HL-60 (cell line): ENCODE results near the gene SRP9.
"Not testable (repeated sequence)": the region's sequence is repeated elsewhere in the genome, so short reads cannot be mapped to it uniquely, and the experiment has no call there.

Experiments used
- DNase-seq, 2 experiments: peaks; one replicate each; pipeline ENCODE4 v3.0.0-alpha.2; 2010 to 2020; ENCODE audit warnings: low read depth in 1 of 2, low spot score in 1 of 2
- H3K27ac ChIP-seq: fragments of 250-450 bp; sonication (Bioruptor Pico); replicated peaks from 2 replicates; pipeline ENCODE4 v1.5.1; 2020; ENCODE audit warnings: mild to moderate bottlenecking, moderate library complexity
- H3K27me3 ChIP-seq: fragments of 250-450 bp; sonication (Bioruptor Pico); 2 replicates; pipeline ENCODE4 v1.5.1; 2021; ENCODE audit warnings: mild to moderate bottlenecking, moderate library complexity; ENCODE audit not compliant: insufficient read depth, poor library complexity, severe bottlenecking
- H3K4me3 ChIP-seq: replicated peaks from 2 replicates; pipeline ENCODE4 v1.5.1; 2011; ENCODE audit warnings: mild to moderate bottlenecking, control low read depth, low read length; ENCODE audit not compliant: insufficient read depth
- GABPA ChIP-seq: IDR thresholded peaks from 2 replicates; pipeline ENCODE4 v1.6.1; 2012; ENCODE audit warnings: low read depth
- POLR2AphosphoS5 ChIP-seq: IDR thresholded peaks from 2 replicates; pipeline ENCODE4 v1.6.1; 2012; ENCODE audit warnings: low read depth
- SPI1 ChIP-seq: IDR thresholded peaks from 2 replicates; pipeline ENCODE4 v1.6.1; 2012; ENCODE audit warnings: low read depth, mild to moderate bottlenecking, borderline replicate concordance
- TF ChIP-seq, protein P1 (sequence below): IDR thresholded peaks from one replicate; pipeline ENCODE4 v1.5.1; 2011; ENCODE audit warnings: low read length, control low read depth, inconsistent platforms; ENCODE audit not compliant: insufficient read depth
- TF ChIP-seq, protein P2 (sequence below): IDR thresholded peaks from 2 replicates; pipeline ENCODE4 v1.6.1; 2012; ENCODE audit warnings: low read depth; ENCODE audit not compliant: insufficient replicate concordance

The SRP9 gene

DNA sequence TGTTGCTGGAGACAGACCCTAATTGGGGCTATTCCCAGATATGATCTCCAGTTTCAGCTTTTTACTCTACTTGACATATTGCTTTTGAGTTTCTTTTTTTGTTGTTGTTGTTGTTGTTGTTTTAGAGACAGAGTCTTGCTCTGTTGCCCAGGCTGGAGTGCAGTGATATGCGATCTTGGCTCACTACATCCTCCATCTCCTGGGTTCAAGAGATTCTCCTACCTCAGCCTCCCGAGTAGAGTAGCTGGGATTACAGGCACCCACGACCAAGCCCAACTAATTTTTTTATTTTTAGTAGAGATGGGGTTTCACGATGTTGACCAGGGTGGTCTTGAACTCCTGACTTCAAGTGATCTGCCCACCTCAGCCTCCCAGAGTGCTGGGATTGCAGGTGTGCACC, 1.3 kb upstream of the SRP9 start:
- H3K27me3 ChIP-seq = no peaks in the 10 kb centered on the region
- TF ChIP-seq, protein P1, sequence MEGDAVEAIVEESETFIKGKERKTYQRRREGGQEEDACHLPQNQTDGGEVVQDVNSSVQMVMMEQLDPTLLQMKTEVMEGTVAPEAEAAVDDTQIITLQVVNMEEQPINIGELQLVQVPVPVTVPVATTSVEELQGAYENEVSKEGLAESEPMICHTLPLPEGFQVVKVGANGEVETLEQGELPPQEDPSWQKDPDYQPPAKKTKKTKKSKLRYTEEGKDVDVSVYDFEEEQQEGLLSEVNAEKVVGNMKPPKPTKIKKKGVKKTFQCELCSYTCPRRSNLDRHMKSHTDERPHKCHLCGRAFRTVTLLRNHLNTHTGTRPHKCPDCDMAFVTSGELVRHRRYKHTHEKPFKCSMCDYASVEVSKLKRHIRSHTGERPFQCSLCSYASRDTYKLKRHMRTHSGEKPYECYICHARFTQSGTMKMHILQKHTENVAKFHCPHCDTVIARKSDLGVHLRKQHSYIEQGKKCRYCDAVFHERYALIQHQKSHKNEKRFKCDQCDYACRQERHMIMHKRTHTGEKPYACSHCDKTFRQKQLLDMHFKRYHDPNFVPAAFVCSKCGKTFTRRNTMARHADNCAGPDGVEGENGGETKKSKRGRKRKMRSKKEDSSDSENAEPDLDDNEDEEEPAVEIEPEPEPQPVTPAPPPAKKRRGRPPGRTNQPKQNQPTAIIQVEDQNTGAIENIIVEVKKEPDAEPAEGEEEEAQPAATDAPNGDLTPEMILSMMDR = no peak
- TF ChIP-seq, protein P2, sequence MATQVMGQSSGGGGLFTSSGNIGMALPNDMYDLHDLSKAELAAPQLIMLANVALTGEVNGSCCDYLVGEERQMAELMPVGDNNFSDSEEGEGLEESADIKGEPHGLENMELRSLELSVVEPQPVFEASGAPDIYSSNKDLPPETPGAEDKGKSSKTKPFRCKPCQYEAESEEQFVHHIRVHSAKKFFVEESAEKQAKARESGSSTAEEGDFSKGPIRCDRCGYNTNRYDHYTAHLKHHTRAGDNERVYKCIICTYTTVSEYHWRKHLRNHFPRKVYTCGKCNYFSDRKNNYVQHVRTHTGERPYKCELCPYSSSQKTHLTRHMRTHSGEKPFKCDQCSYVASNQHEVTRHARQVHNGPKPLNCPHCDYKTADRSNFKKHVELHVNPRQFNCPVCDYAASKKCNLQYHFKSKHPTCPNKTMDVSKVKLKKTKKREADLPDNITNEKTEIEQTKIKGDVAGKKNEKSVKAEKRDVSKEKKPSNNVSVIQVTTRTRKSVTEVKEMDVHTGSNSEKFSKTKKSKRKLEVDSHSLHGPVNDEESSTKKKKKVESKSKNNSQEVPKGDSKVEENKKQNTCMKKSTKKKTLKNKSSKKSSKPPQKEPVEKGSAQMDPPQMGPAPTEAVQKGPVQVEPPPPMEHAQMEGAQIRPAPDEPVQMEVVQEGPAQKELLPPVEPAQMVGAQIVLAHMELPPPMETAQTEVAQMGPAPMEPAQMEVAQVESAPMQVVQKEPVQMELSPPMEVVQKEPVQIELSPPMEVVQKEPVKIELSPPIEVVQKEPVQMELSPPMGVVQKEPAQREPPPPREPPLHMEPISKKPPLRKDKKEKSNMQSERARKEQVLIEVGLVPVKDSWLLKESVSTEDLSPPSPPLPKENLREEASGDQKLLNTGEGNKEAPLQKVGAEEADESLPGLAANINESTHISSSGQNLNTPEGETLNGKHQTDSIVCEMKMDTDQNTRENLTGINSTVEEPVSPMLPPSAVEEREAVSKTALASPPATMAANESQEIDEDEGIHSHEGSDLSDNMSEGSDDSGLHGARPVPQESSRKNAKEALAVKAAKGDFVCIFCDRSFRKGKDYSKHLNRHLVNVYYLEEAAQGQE = no peak
- no peak for TF ChIP-seq SPI1
- no peak for TF ChIP-seq GABPA
- TF ChIP-seq POLR2AphosphoS5 = no peak
- no peak for DNase-seq
- H3K4me3 ChIP-seq = no peak overlapping the region
- no peak overlapping the region for H3K27ac ChIP-seq

DNA sequence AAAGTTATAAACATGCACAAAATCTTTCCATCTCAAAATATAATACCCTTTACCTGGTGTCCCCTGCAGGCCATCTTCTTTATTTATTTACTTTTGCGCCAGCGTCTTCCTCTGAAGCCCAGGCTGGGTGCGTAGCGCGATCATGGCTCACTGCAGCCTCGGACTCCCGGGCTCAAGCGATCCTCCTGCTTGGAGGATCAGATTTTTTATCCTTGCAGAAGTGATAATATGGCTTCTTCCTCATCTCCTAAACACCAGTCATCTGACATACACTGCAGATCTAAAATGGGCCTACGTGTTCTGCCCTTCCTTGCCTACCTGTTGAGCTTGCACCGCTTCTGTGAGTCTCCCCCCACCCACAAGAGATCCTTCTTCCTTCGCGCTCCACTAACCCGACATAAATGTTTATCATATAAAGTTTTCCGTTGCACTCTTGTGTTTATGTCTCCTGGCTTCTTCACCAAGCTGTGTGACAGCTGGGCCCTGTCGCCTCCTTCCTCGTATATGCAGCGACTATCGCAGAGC, 506 bp upstream of the SRP9 start:
- no peak for DNase-seq
- Histone ChIP-seq H3K27me3 (no peaks in the 10 kb centered on the region), H3K4me3 (peak overlapping the region; percentile 39), H3K27ac (peak overlapping the region; percentile 97)
- TF ChIP-seq GABPA (no peak), POLR2AphosphoS5 (no peak), SPI1 (no peak)
- TF ChIP-seq, protein P1 = no peak
- TF ChIP-seq, protein P2 = no peak

DNA sequence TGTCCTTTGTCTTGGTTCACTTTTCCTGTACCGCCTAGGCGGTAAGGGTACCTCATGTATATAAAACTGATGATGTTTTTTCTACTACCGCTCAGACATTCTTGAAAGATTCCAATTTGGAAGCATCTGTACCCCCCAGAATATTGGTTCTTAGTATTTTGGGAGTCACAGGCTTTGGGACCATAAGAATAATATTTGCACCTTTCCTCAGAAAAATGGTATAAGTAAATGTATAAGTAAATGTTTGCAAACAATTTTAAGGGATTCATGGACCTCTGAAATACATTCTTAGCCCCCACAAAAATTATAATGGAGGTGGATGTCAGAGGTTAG, 677 bp downstream of the SRP9 start:
- no peak for TF ChIP-seq POLR2AphosphoS5
- H3K27ac ChIP-seq = peak overlapping the region; percentile 97

DNA sequence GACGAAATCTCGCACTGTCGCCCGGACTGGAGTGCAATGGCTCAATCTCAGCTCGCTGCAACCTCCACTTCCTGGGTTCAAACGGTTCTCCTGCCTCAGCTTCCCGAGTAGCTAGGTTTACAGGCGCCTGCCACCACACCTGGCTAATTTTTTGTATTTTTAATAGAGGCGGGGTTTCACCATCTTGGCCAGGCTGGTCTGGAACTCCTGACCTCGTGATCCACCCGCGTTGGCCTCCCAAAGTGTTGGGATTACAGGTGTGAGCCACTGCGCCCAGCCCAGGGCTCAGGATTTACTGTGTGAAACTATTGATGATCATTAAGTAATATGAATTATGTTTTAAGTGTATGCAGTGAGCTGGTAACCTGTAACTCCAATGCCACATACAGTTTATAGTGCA, 1.5 kb downstream of the SRP9 start:
- not testable (repeated sequence) for DNase-seq, H3K27me3 ChIP-seq
- H3K27ac ChIP-seq = peak overlapping the region; percentile 97
- H3K4me3 ChIP-seq = peak overlapping the region; percentile 50

More for the DNA sequence above, 677 bp downstream of the SRP9 start:
- Histone ChIP-seq H3K27me3 (no peaks in the 10 kb centered on the region), H3K4me3 (peak overlapping the region; percentile 50)
- DNase-seq = no peak

DNA sequence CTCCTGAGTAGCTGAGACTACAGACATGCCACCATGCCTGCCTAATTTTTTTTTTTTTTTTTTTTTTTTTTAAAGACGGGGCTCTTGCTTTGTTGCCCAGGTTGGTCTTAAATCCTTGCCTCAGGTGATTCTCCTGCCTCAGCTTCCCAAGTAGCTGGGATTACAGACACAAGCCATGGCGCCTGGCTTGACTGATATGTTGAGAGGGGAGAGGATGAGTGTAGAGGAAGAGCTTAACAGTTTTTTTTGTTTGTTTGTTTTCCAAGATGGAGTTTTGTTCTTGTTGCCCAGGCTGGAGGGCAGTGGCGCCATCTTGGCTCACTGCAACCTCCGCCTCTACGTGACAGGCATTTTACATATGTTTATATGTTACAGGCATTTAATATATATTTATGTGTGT, 2.5 kb downstream of the SRP9 start:
- H3K27ac ChIP-seq = no peak overlapping the region

More for the DNA sequence above, 2.5 kb downstream of the SRP9 start:
- DNase-seq = no peak
- Histone ChIP-seq H3K4me3 (no peak overlapping the region), H3K27me3 (no peaks in the 10 kb centered on the region)
- no peak for TF ChIP-seq POLR2AphosphoS5
- TF ChIP-seq, protein P2 = no peak
- TF ChIP-seq, protein P1 = no peak
- no peak for TF ChIP-seq GABPA
- no peak for TF ChIP-seq SPI1
